ENCODE data around the gene PLCH1.

PLCH1 gene

GRCh38 chr3:155617346-155617925 lies 127.4 kb downstream of the PLCH1 start:
- TF ChIP-seq TAF1 (IDR thresholded peaks at IDR 0.05; ENCODE audit: borderline replicate concordance, insufficient read depth, low read length) (no peak), POLR2AphosphoS5 (IDR thresholded peaks at IDR 0.05; ENCODE audit: low read depth, low read length) (no peak), SIN3A (IDR thresholded peaks at IDR 0.05; ENCODE audit: borderline replicate concordance, insufficient read depth, low read length) (no peak), FOXP2 (optimal IDR thresholded peaks at IDR 0.05; ENCODE audit: borderline replicate concordance, extremely low read depth, extremely low read length, insufficient read depth) (no peak)
- TF ChIP-seq, protein P1, sequence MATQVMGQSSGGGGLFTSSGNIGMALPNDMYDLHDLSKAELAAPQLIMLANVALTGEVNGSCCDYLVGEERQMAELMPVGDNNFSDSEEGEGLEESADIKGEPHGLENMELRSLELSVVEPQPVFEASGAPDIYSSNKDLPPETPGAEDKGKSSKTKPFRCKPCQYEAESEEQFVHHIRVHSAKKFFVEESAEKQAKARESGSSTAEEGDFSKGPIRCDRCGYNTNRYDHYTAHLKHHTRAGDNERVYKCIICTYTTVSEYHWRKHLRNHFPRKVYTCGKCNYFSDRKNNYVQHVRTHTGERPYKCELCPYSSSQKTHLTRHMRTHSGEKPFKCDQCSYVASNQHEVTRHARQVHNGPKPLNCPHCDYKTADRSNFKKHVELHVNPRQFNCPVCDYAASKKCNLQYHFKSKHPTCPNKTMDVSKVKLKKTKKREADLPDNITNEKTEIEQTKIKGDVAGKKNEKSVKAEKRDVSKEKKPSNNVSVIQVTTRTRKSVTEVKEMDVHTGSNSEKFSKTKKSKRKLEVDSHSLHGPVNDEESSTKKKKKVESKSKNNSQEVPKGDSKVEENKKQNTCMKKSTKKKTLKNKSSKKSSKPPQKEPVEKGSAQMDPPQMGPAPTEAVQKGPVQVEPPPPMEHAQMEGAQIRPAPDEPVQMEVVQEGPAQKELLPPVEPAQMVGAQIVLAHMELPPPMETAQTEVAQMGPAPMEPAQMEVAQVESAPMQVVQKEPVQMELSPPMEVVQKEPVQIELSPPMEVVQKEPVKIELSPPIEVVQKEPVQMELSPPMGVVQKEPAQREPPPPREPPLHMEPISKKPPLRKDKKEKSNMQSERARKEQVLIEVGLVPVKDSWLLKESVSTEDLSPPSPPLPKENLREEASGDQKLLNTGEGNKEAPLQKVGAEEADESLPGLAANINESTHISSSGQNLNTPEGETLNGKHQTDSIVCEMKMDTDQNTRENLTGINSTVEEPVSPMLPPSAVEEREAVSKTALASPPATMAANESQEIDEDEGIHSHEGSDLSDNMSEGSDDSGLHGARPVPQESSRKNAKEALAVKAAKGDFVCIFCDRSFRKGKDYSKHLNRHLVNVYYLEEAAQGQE (IDR thresholded peaks at IDR 0.05; ENCODE audit: insufficient read depth in 1 of 2, low read depth in 2 of 2, low read length in 2 of 2) = no peak

GRCh38 chr3:155611456-155611855 lies 133.4 kb downstream of the PLCH1 start:
- TF ChIP-seq SIN3A (IDR thresholded peaks at IDR 0.05; ENCODE audit: borderline replicate concordance, insufficient read depth, low read length) (no peak), POLR2AphosphoS5 (IDR thresholded peaks at IDR 0.05; ENCODE audit: low read depth, low read length) (no peak), TAF1 (IDR thresholded peaks at IDR 0.05; ENCODE audit: borderline replicate concordance, insufficient read depth, low read length) (no peak), FOXP2 (optimal IDR thresholded peaks at IDR 0.05; ENCODE audit: borderline replicate concordance, extremely low read depth, extremely low read length, insufficient read depth) (no peak)
- TF ChIP-seq, protein P1 (IDR thresholded peaks at IDR 0.05; ENCODE audit: insufficient read depth in 1 of 2, low read depth in 2 of 2, low read length in 2 of 2) = no peak

GRCh38 chr3:155609586-155609985 lies 135.3 kb downstream of the PLCH1 start:
- TF ChIP-seq TAF1 (IDR thresholded peaks at IDR 0.05; ENCODE audit: borderline replicate concordance, insufficient read depth, low read length) = no peak
- TF ChIP-seq FOXP2 (optimal IDR thresholded peaks at IDR 0.05; ENCODE audit: borderline replicate concordance, extremely low read depth, extremely low read length, insufficient read depth) = no peak
- TF ChIP-seq, protein P1 (IDR thresholded peaks at IDR 0.05; ENCODE audit: insufficient read depth in 1 of 2, low read depth in 2 of 2, low read length in 2 of 2) = no peak
- TF ChIP-seq SIN3A (IDR thresholded peaks at IDR 0.05; ENCODE audit: borderline replicate concordance, insufficient read depth, low read length) = no peak
- TF ChIP-seq POLR2AphosphoS5 (IDR thresholded peaks at IDR 0.05; ENCODE audit: low read depth, low read length) = no peak

GRCh38 chr3:155608228-155608920 lies 136.5 kb downstream of the PLCH1 start:
- no peak for TF ChIP-seq SIN3A (IDR thresholded peaks at IDR 0.05; ENCODE audit: borderline replicate concordance, insufficient read depth, low read length)
- TF ChIP-seq TAF1 (IDR thresholded peaks at IDR 0.05; ENCODE audit: borderline replicate concordance, insufficient read depth, low read length) = no peak
- TF ChIP-seq FOXP2 (optimal IDR thresholded peaks at IDR 0.05; ENCODE audit: borderline replicate concordance, extremely low read depth, extremely low read length, insufficient read depth) = no peak
- TF ChIP-seq, protein P1 (IDR thresholded peaks at IDR 0.05; ENCODE audit: insufficient read depth in 1 of 2, low read depth in 2 of 2, low read length in 2 of 2) = no peak
- no peak for TF ChIP-seq POLR2AphosphoS5 (IDR thresholded peaks at IDR 0.05; ENCODE audit: low read depth, low read length)
